Measurements from ENCODE around the gene PRDM11. TPM values are rescaled to one million over a fixed set of nuclear protein-coding genes. Genes with fewer than 3 reads are reported as not detected.

The PRDM11 gene
- total RNA-seq, 2 experiments from 2014 or later, result 4.5 to 8.4 TPM

DNA sequence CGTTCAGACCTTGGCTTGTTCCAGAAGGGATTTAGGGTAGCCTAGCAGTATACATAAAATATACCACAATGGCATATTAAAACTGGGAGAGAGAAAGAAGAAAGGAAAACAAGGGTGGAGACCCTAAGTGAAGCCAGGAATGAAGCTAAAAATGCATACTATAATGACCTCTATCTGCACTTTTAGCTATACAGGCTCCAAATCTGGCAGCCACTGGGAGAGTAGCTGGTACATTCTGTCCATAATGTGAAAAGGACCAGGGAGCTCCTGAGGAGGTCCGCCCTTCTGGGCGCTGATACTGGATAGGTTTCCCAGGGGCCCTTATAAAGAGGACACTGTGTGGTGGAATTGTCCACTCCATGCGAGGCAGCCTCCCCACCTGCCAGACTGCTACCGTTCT lies 42.8 kb downstream of the PRDM11 start:
- no peaks in the 10 kb centered on the region for H3K4me1 ChIP-seq (ENCODE audit: insufficient read depth, low read length, poor library complexity, severe bottlenecking)
- DNase-seq (ENCODE audit: low spot score), result no peak
- no peak for TF ChIP-seq EZH2phosphoT487 (IDR thresholded peaks at IDR 0.05; ENCODE audit: borderline replicate concordance, low read depth, low read length)
- TF ChIP-seq, protein P1, sequence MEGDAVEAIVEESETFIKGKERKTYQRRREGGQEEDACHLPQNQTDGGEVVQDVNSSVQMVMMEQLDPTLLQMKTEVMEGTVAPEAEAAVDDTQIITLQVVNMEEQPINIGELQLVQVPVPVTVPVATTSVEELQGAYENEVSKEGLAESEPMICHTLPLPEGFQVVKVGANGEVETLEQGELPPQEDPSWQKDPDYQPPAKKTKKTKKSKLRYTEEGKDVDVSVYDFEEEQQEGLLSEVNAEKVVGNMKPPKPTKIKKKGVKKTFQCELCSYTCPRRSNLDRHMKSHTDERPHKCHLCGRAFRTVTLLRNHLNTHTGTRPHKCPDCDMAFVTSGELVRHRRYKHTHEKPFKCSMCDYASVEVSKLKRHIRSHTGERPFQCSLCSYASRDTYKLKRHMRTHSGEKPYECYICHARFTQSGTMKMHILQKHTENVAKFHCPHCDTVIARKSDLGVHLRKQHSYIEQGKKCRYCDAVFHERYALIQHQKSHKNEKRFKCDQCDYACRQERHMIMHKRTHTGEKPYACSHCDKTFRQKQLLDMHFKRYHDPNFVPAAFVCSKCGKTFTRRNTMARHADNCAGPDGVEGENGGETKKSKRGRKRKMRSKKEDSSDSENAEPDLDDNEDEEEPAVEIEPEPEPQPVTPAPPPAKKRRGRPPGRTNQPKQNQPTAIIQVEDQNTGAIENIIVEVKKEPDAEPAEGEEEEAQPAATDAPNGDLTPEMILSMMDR (conservative IDR thresholded peaks at IDR 0.05; ENCODE audit: low read length), result no peak

GRCh38 chr11:45193695-45194094 lies 47.3 kb downstream of the PRDM11 start:
- H4K20me1 ChIP-seq (ENCODE audit: insufficient read depth, low read length), result no peaks in the 10 kb centered on the region
- H3K4me3 ChIP-seq (ENCODE audit: low read depth, low read length, poor library complexity, severe bottlenecking), result no peak overlapping the region
- no peaks in the 10 kb centered on the region for H3K36me3 ChIP-seq (ENCODE audit: insufficient read depth, low read length)
- no peaks in the 10 kb centered on the region for H3K79me2 ChIP-seq (ENCODE audit: insufficient read depth, low read depth, low read length)
- H3K4me2 ChIP-seq (ENCODE audit: low read length), result no peak overlapping the region
- H3K27ac ChIP-seq (ENCODE audit: low read depth, low read length, poor library complexity, severe bottlenecking), result no peak overlapping the region
- TF ChIP-seq EZH2phosphoT487 (IDR thresholded peaks at IDR 0.05; ENCODE audit: borderline replicate concordance, low read depth, low read length), result no peak
- TF ChIP-seq, protein P1 (conservative IDR thresholded peaks at IDR 0.05; ENCODE audit: low read length), result no peak
- H3K9me2 ChIP-seq (ENCODE audit: insufficient read depth, low read length), result no peaks in the 10 kb centered on the region
- intact Hi-C loops (cut with micrococcal nuclease; ENCODE audit: unreplicated experiment), result no loop called here
- no peak for DNase-seq (ENCODE audit: low spot score)
- POLR2A ChIA-PET, result no interaction called here
- no TSS peak for BruUV-seq (replicated peaks)
- H2AFZ ChIP-seq (ENCODE audit: low read length), result no peak overlapping the region
- CTCF ChIA-PET (ENCODE audit: unreplicated experiment), result no interaction called here
- H3K9me3 ChIP-seq (ENCODE audit: low read length), result no peaks in the 10 kb centered on the region
- no peaks in the 10 kb centered on the region for H3K4me1 ChIP-seq (ENCODE audit: insufficient read depth, low read length, poor library complexity, severe bottlenecking)

More for the DNA sequence above, 42.8 kb downstream of the PRDM11 start:
- POLR2A ChIA-PET, result no interaction called here
- Histone ChIP-seq H3K27ac (ENCODE audit: low read depth, low read length, poor library complexity, severe bottlenecking) (no peak overlapping the region), H3K79me2 (ENCODE audit: insufficient read depth, low read depth, low read length) (no peaks in the 10 kb centered on the region), H4K20me1 (ENCODE audit: insufficient read depth, low read length) (no peaks in the 10 kb centered on the region), H3K9me2 (ENCODE audit: insufficient read depth, low read length) (no peaks in the 10 kb centered on the region), H3K4me3 (ENCODE audit: low read depth, low read length, poor library complexity, severe bottlenecking) (no peak overlapping the region), H3K36me3 (ENCODE audit: insufficient read depth, low read length) (no peaks in the 10 kb centered on the region), H2AFZ (ENCODE audit: low read length) (no peak overlapping the region), H3K9me3 (ENCODE audit: low read length) (no peaks in the 10 kb centered on the region), H3K4me2 (ENCODE audit: low read length) (no peak overlapping the region)
- CTCF ChIA-PET (ENCODE audit: unreplicated experiment), result no interaction called here
- intact Hi-C loops (cut with micrococcal nuclease; ENCODE audit: unreplicated experiment), result no loop called here
- no TSS peak for BruUV-seq (replicated peaks)

DNA sequence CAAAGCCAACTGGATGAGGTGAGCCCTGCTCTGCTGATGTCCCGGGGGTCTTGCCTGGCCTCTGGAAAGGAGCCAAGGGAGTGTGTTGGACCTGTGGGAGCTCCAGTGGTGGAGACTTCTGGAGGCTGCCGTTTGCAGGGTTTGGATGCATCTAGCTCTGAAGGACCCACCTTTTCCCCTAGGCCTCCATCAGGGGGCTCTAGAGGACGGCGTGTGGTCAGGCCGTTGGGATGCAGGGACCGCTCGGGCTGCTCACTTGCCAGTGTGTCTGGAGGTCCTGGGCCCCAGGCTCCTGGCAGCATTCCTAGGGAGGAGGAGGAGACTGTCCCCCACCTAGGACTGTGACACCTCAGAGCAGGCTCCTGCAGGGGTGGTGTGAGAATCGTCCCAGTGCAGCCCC lies 58.3 kb downstream of the PRDM11 start:
- H3K4me2 ChIP-seq (ENCODE audit: low read length), result no peak overlapping the region
- H3K9me3 ChIP-seq (ENCODE audit: low read length), result 0 out of 2 replicates have a peak, but pooled peaks cover 7% of the 10 kb centered on the region
- no peak overlapping the region for H2AFZ ChIP-seq (ENCODE audit: low read length)
- no peak overlapping the region for H3K4me3 ChIP-seq (ENCODE audit: low read depth, low read length, poor library complexity, severe bottlenecking)
- TF ChIP-seq, protein P1 (conservative IDR thresholded peaks at IDR 0.05; ENCODE audit: low read length), result no peak
- TF ChIP-seq EZH2phosphoT487 (IDR thresholded peaks at IDR 0.05; ENCODE audit: borderline replicate concordance, low read depth, low read length), result no peak
- H3K36me3 ChIP-seq (ENCODE audit: insufficient read depth, low read length), result no peaks in the 10 kb centered on the region
- ChIA-PET POLR2A (no interaction called here), CTCF (ENCODE audit: unreplicated experiment) (no interaction called here)
- no peaks in the 10 kb centered on the region for H3K79me2 ChIP-seq (ENCODE audit: insufficient read depth, low read depth, low read length)
- H3K4me1 ChIP-seq (ENCODE audit: insufficient read depth, low read length, poor library complexity, severe bottlenecking), result no peaks in the 10 kb centered on the region
- no peak overlapping the region for H3K27ac ChIP-seq (ENCODE audit: low read depth, low read length, poor library complexity, severe bottlenecking)
- no peaks in the 10 kb centered on the region for H3K9me2 ChIP-seq (ENCODE audit: insufficient read depth, low read length)
- intact Hi-C loops (cut with micrococcal nuclease; ENCODE audit: unreplicated experiment), result no loop called here
- no TSS peak for BruUV-seq (replicated peaks)
- no peak for DNase-seq (ENCODE audit: low spot score)
- H4K20me1 ChIP-seq (ENCODE audit: insufficient read depth, low read length), result no peaks in the 10 kb centered on the region

All from OCI-LY7 (cell line).